Panc1 (cell line): ENCODE results near the gene HOXD11. TPM values are rescaled to one million over a fixed set of nuclear protein-coding genes. Genes with fewer than 3 reads are reported as not detected.

Source experiments
- ATAC-seq: fragments of 200-7000 bp; cut with Tn5 transposase; 2 replicates; pipeline ENCODE4 v1.9.1; 2020; ENCODE audit warnings: mild to moderate bottlenecking, moderate library complexity
- BruUV-seq: library from RNA; stranded (reverse); fragments of 400-500 nt; replicated peaks from 2 replicates; lab custom pipeline; 2021; lab: Mats Ljungman, UMichigan
- CTCF ChIA-PET: fragments of 300-600 bp; sonication (Branson Sonifier 250); formaldehyde crosslinking; loops from one replicate; lab custom pipeline; 2022; ENCODE audit warnings: antibody characterized with exemption; lab: Charles Lee
- POLR2A ChIA-PET: fragments of 300-600 bp; sonication (Branson Sonifier 250); formaldehyde crosslinking; loops from one replicate; lab custom pipeline; 2022; ENCODE audit warnings: antibody characterized with exemption; lab: Charles Lee
- DNase-seq: peaks from one replicate; pipeline ENCODE4 v3.0.0-alpha.2; 2010; ENCODE audit warnings: low read depth, low spot score
- H3K27ac ChIP-seq: 2 replicates; pipeline ENCODE4 v1.5.1; 2011; ENCODE audit warnings: mild to moderate bottlenecking, low read length, inconsistent platforms
- H3K27me3 ChIP-seq: fragments of 200-500 bp; sonication (Bioruptor generic); 2 replicates; pipeline ENCODE4 v1.6.0; 2014; ENCODE audit warnings: low read length, inconsistent platforms; ENCODE audit not compliant: control insufficient read depth, insufficient read depth
- H3K36me3 ChIP-seq: fragments of 200-500 bp; sonication (Bioruptor generic); 2 replicates; pipeline ENCODE4 v1.5.1; 2014; ENCODE audit warnings: inconsistent platforms, mild to moderate bottlenecking, low read length, moderate library complexity; ENCODE audit not compliant: control insufficient read depth, insufficient read depth
- H3K4me1 ChIP-seq: 2 replicates; pipeline ENCODE4 v1.5.1; 2011; ENCODE audit warnings: inconsistent platforms, mild to moderate bottlenecking, low read length, moderate library complexity; ENCODE audit not compliant: control insufficient read depth, insufficient read depth
- H3K4me3 ChIP-seq, 2 experiments: 2 replicates each; pipeline ENCODE4 v1.5.1; 2011 to 2012; ENCODE audit warnings: low read depth in 2 of 2, low read length in 2 of 2, mild to moderate bottlenecking in 2 of 2, inconsistent platforms in 1 of 2, moderate library complexity in 1 of 2
- H3K9me3 ChIP-seq: fragments of 200-500 bp; sonication (Bioruptor generic); 2 replicates; pipeline ENCODE4 v1.5.1; 2014; ENCODE audit warnings: low read depth, mild to moderate bottlenecking, inconsistent platforms, low read length, moderate library complexity; ENCODE audit not compliant: control insufficient read depth, insufficient read depth
- CTCF ChIP-seq: fragments of 450-650 bp; IDR thresholded peaks from 2 replicates; pipeline ENCODE4 v1.5.1; 2017; ENCODE audit warnings: mild to moderate bottlenecking
- POLR2AphosphoS5 ChIP-seq: IDR thresholded peaks from 2 replicates; pipeline ENCODE4 v1.6.1; 2012; ENCODE audit warnings: mild to moderate bottlenecking, low read depth, low read length, moderate library complexity
- SIN3A ChIP-seq: IDR thresholded peaks from 2 replicates; pipeline ENCODE4 v1.6.1; 2012; ENCODE audit warnings: low read depth, mild to moderate bottlenecking, low read length, moderate library complexity, borderline replicate concordance; ENCODE audit not compliant: insufficient read depth
- TCF7L2 ChIP-seq: IDR thresholded peaks from 2 replicates; pipeline ENCODE4 v1.6.1; 2011; ENCODE audit warnings: mild to moderate bottlenecking, low read depth, low read length, inconsistent platforms
- in situ Hi-C: cut with HindIII; loops from 2 replicates; pipeline ENCODE4 v1.10.0; 2016; ENCODE audit warnings: low sequenced_read_pairs, low pct_unique_long_range_greater_than_20kb
- intact Hi-C: fragments of 100-400 bp; cut with micrococcal nuclease; formaldehyde crosslinking; loops from one replicate; pipeline ENCODE4 v1.10.0; 2022; ENCODE audit not compliant: unreplicated experiment
- total RNA-seq: library from RNA; stranded (reverse); gene quantifications from one replicate; pipeline ENCODE4 v1.2.1, GENCODE V29; 2021; ENCODE audit not compliant: unreplicated experiment
- TF ChIP-seq, protein P1 (sequence below), 2 experiments: IDR thresholded peaks; 2 replicates each; pipeline ENCODE4 v1.6.1; 2011 to 2012; ENCODE audit warnings: low read depth in 2 of 2, control low read depth in 1 of 2, low read length in 1 of 2, mild to moderate bottlenecking in 1 of 2, moderate library complexity in 1 of 2; ENCODE audit not compliant: insufficient read depth in 1 of 2

The HOXD11 gene
- total RNA-seq, 1 experiment from 2014 or later: 0.49 TPM

- H3K27ac ChIP-seq: no peak overlapping the region
- no TSS peak for BruUV-seq
- H3K9me3 ChIP-seq: no peaks in the 10 kb centered on the region
- no peaks in the 10 kb centered on the region for H3K36me3 ChIP-seq
- intact Hi-C loops (no loop called here), in situ Hi-C loops (no loop called here)
- DNase-seq (no peak), ATAC-seq (no peak)
- H3K4me1 ChIP-seq: peaks cover 13% of the 10 kb centered on the region
- peaks cover 11% of the 10 kb centered on the region for H3K27me3 ChIP-seq
- TF ChIP-seq, protein P1, sequence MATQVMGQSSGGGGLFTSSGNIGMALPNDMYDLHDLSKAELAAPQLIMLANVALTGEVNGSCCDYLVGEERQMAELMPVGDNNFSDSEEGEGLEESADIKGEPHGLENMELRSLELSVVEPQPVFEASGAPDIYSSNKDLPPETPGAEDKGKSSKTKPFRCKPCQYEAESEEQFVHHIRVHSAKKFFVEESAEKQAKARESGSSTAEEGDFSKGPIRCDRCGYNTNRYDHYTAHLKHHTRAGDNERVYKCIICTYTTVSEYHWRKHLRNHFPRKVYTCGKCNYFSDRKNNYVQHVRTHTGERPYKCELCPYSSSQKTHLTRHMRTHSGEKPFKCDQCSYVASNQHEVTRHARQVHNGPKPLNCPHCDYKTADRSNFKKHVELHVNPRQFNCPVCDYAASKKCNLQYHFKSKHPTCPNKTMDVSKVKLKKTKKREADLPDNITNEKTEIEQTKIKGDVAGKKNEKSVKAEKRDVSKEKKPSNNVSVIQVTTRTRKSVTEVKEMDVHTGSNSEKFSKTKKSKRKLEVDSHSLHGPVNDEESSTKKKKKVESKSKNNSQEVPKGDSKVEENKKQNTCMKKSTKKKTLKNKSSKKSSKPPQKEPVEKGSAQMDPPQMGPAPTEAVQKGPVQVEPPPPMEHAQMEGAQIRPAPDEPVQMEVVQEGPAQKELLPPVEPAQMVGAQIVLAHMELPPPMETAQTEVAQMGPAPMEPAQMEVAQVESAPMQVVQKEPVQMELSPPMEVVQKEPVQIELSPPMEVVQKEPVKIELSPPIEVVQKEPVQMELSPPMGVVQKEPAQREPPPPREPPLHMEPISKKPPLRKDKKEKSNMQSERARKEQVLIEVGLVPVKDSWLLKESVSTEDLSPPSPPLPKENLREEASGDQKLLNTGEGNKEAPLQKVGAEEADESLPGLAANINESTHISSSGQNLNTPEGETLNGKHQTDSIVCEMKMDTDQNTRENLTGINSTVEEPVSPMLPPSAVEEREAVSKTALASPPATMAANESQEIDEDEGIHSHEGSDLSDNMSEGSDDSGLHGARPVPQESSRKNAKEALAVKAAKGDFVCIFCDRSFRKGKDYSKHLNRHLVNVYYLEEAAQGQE (IDR thresholded peaks at IDR 0.05; ENCODE audit: insufficient read depth in 1 of 2, low read depth in 2 of 2, low read length in 1 of 2): no peak
- no peak for TF ChIP-seq POLR2AphosphoS5
- TF ChIP-seq CTCF: no peak
- TF ChIP-seq SIN3A: no peak
- TF ChIP-seq TCF7L2: no peak
- no peak overlapping the region for H3K4me3 ChIP-seq
- ChIA-PET CTCF (no interaction called here), POLR2A (no interaction called here)
These were observed 12.7 kb upstream of the HOXD11 start for GRCh38 chr2:176094349-176094748.

- ChIA-PET CTCF (no interaction called here), POLR2A (no interaction called here)
- ATAC-seq (no peak), DNase-seq (no peak)
- TF ChIP-seq POLR2AphosphoS5 (no peak), TCF7L2 (no peak), CTCF (no peak), SIN3A (no peak)
- TF ChIP-seq, protein P1 (IDR thresholded peaks at IDR 0.05; ENCODE audit: insufficient read depth in 1 of 2, low read depth in 2 of 2, low read length in 1 of 2): no peak
- Histone ChIP-seq H3K9me3 (no peaks in the 10 kb centered on the region), H3K4me3 (no peak overlapping the region), H3K27me3 (peaks cover 5% of the 10 kb centered on the region), H3K27ac (no peak overlapping the region), H3K36me3 (no peaks in the 10 kb centered on the region), H3K4me1 (peaks cover 13% of the 10 kb centered on the region)
- intact Hi-C loops: loop anchor here (5.0 kb wide), 3 partner anchors 843 to 1398 kb away; no protein-coding TSS in a partner anchor
- in situ Hi-C loops: no loop called here
- no TSS peak for BruUV-seq
These were observed 11.7 kb upstream of the HOXD11 start for GRCh38 chr2:176095421-176095820.
